Neuronal stem cell (in vitro differentiated cells): ENCODE data around the gene DBI.
A peak's percentile ranks its signal among the peaks of the same experiment; 100 is the strongest.

Source experiments
- DNase-seq: peaks from one replicate; pipeline ENCODE4 v3.0.0-alpha.2; 2013; ENCODE audit warnings: low spot score
- H2AFZ ChIP-seq: one replicate; pipeline ENCODE4 v1.6.1; 2013; ENCODE audit warnings: mild to moderate bottlenecking, low read length, inconsistent platforms
- H2AK5ac ChIP-seq: 2 replicates; pipeline ENCODE4 v1.6.1; 2013; ENCODE audit warnings: low read depth, mild to moderate bottlenecking, inconsistent platforms, low read length, moderate library complexity, mixed read lengths
- H2BK120ac ChIP-seq: 2 replicates; pipeline ENCODE4 v1.6.1; 2013; ENCODE audit warnings: low read depth, mild to moderate bottlenecking, inconsistent platforms, low read length, moderate library complexity, mixed read lengths
- H2BK12ac ChIP-seq: one replicate; pipeline ENCODE4 v1.6.1; 2013; ENCODE audit warnings: low read length, inconsistent platforms
- H2BK15ac ChIP-seq: 2 replicates; pipeline ENCODE4 v1.6.1; 2013; ENCODE audit warnings: mild to moderate bottlenecking, low read length, inconsistent platforms, mixed read lengths
- H2BK5ac ChIP-seq: one replicate; pipeline ENCODE4 v1.6.1; 2013; ENCODE audit warnings: inconsistent platforms, mild to moderate bottlenecking, low read length, moderate library complexity
- H3K14ac ChIP-seq: one replicate; pipeline ENCODE4 v1.6.1; 2013; ENCODE audit warnings: low read length, inconsistent platforms
- H3K18ac ChIP-seq: 2 replicates; pipeline ENCODE4 v1.6.1; 2013; ENCODE audit warnings: low read length, inconsistent platforms
- H3K23ac ChIP-seq: 2 replicates; pipeline ENCODE4 v1.6.1; 2013; ENCODE audit warnings: low read depth, mild to moderate bottlenecking, mixed read lengths, low read length, inconsistent platforms; ENCODE audit not compliant: poor library complexity
- H3K27ac ChIP-seq: replicated peaks from 3 replicates; pipeline ENCODE4 v1.5.1; 2013; ENCODE audit warnings: low read length, inconsistent platforms
- H3K27me3 ChIP-seq, 3 experiments: 2 replicates each; pipeline ENCODE4 v1.6.1; 2013; ENCODE audit warnings: low read length in 3 of 3, mild to moderate bottlenecking in 2 of 3, inconsistent platforms in 1 of 3, low read depth in 1 of 3, mixed read lengths in 1 of 3, moderate library complexity in 1 of 3; ENCODE audit not compliant: control insufficient read depth in 3 of 3, insufficient read depth in 3 of 3
- H3K36me3 ChIP-seq, 2 donors: replicated peaks in 1 of 2; 2 replicates each; pipeline ENCODE4 v1.6.1; 2013; ENCODE audit warnings: low read length in 2 of 2; ENCODE audit not compliant: control insufficient read depth in 2 of 2, insufficient read depth in 2 of 2
- H3K4ac ChIP-seq: 2 replicates; pipeline ENCODE4 v1.6.1; 2013; ENCODE audit warnings: inconsistent platforms, mild to moderate bottlenecking, low read length, moderate library complexity
- H3K4me1 ChIP-seq, 2 donors: 1 replicate in 1 of 2; 2 replicates in 1 of 2; pipeline ENCODE4 v1.6.1; 2013; ENCODE audit warnings: low read length in 2 of 2, low read depth in 1 of 2; ENCODE audit not compliant: control insufficient read depth in 2 of 2, insufficient read depth in 1 of 2
- H3K4me2 ChIP-seq: one replicate; pipeline ENCODE4 v1.6.1; 2013; ENCODE audit warnings: mild to moderate bottlenecking, low read length, inconsistent platforms; ENCODE audit not compliant: insufficient read depth, poor library complexity, severe bottlenecking
- H3K4me3 ChIP-seq, 2 donors: 2 replicates each; pipeline ENCODE4 v1.5.1; 2013; ENCODE audit warnings: low read length in 2 of 2, mild to moderate bottlenecking in 2 of 2, inconsistent platforms in 1 of 2, moderate library complexity in 1 of 2
- H3K79me1 ChIP-seq: one replicate; pipeline ENCODE4 v1.6.1; 2013; ENCODE audit warnings: low read depth, mild to moderate bottlenecking, inconsistent platforms, low read length, moderate library complexity
- H3K9ac ChIP-seq: one replicate; pipeline ENCODE4 v1.6.1; 2013; ENCODE audit warnings: mild to moderate bottlenecking, low read depth, low read length, inconsistent platforms; ENCODE audit not compliant: poor library complexity
- H3K9me3 ChIP-seq, 2 donors: replicated peaks in 1 of 2; 2 replicates each; pipeline versions ENCODE3 to v1.6.1; 2013; ENCODE audit warnings: low read length in 2 of 2, mild to moderate bottlenecking in 2 of 2, inconsistent platforms in 1 of 2, low read depth in 1 of 2, mixed read lengths in 1 of 2, moderate library complexity in 1 of 2; ENCODE audit not compliant: control insufficient read depth in 2 of 2, insufficient read depth in 1 of 2
- H4K8ac ChIP-seq: one replicate; pipeline ENCODE4 v1.6.1; 2013; ENCODE audit warnings: low read depth, mild to moderate bottlenecking, inconsistent platforms, low read length, moderate library complexity
- H4K91ac ChIP-seq: one replicate; pipeline ENCODE4 v1.6.1; 2013; ENCODE audit warnings: low read length, low read depth, mild to moderate bottlenecking, inconsistent platforms; ENCODE audit not compliant: poor library complexity
- WGBS, 2 donors: extraction: QIAGEN DNeasy Blood & Tissue Kit; methylation state at CpG; one replicate each; pipeline ENCODE4 v1.1.7; 2013; ENCODE audit warnings: missing lambda C conversion rate in 2 of 2, mixed read lengths in 1 of 2; ENCODE audit not compliant: insufficient read length in 2 of 2, insufficient replicate concordance in 1 of 2; ENCODE audit errors: extremely low coverage in 2 of 2; 5-methylcytosine and 5-hydroxymethylcytosine counted together

Gene DBI

GRCh38 chr2:119405151-119405550, 38.4 kb downstream of the DBI start:
- Histone ChIP-seq H3K79me1 (no peaks in the 10 kb centered on the region), H2BK12ac (no peak overlapping the region), H3K27ac (no peak overlapping the region), H3K4me2 (no peak overlapping the region), H3K23ac (no peak overlapping the region), H3K9ac (no peak overlapping the region), H3K4ac (no peak overlapping the region), H2BK120ac (no peak overlapping the region), H2BK5ac (no peak overlapping the region), H3K9me3 (peaks cover 0 to 2% of the 10 kb centered on the region in 2 donors), H4K91ac (no peak overlapping the region), H3K36me3 (no peaks in the 10 kb centered on the region), H2BK15ac (no peak overlapping the region), H3K14ac (no peak overlapping the region), H3K4me1 (no peaks in the 10 kb centered on the region), H2AK5ac (peak overlapping the region; percentile 40), H4K8ac (no peak overlapping the region), H3K18ac (no peak overlapping the region), H3K4me3 (no peak overlapping the region), H2AFZ (no peak overlapping the region), H3K27me3 (peaks cover 0 to 5% (median 0%) of the 10 kb centered on the region in 3 experiments)
- no peak for DNase-seq
- no CpG with 5 or more reads among the region's 2 CpGs for WGBS, 2 donors

- Histone ChIP-seq H3K9me3 (no peaks in the 10 kb centered on the region), H3K18ac (no peak overlapping the region), H2BK120ac (no peak overlapping the region), H3K23ac (no peak overlapping the region), H3K27ac (no peak overlapping the region), H2BK5ac (no peak overlapping the region), H4K91ac (no peak overlapping the region), H2AK5ac (no peak overlapping the region), H2BK12ac (no peak overlapping the region), H3K4me1 (no peaks in the 10 kb centered on the region), H3K36me3 (no peaks in the 10 kb centered on the region), H3K9ac (no peak overlapping the region), H2BK15ac (no peak overlapping the region), H3K4ac (no peak overlapping the region), H2AFZ (no peak overlapping the region), H3K27me3 (peaks cover 0 to 5% (median 0%) of the 10 kb centered on the region in 3 experiments), H3K14ac (no peak overlapping the region), H4K8ac (no peak overlapping the region), H3K79me1 (no peaks in the 10 kb centered on the region), H3K4me2 (no peak overlapping the region), H3K4me3 (peak overlapping the region in 1 of 2 donors; percentile 13)
- no CpG with 5 or more reads among the region's 7 CpGs for WGBS, 2 donors
- peak; percentile 61 for DNase-seq
Measured at GRCh38 chr2:119407430-119408220, 40.8 kb downstream of the DBI start.

GRCh38 chr2:119408221-119408619, 41.4 kb downstream of the DBI start:
- Histone ChIP-seq H2BK12ac (no peak overlapping the region), H3K14ac (no peak overlapping the region), H3K9me3 (no peaks in the 10 kb centered on the region), H3K23ac (no peak overlapping the region), H2BK15ac (no peak overlapping the region), H3K18ac (no peak overlapping the region), H3K36me3 (no peaks in the 10 kb centered on the region), H3K27me3 (peaks cover 0 to 5% (median 0%) of the 10 kb centered on the region in 3 experiments), H2AK5ac (no peak overlapping the region), H3K9ac (no peak overlapping the region), H3K4me2 (no peak overlapping the region), H3K4me1 (no peaks in the 10 kb centered on the region), H2BK120ac (no peak overlapping the region), H3K4me3 (no peak overlapping the region), H2BK5ac (no peak overlapping the region), H4K91ac (no peak overlapping the region), H3K27ac (no peak overlapping the region), H4K8ac (no peak overlapping the region), H3K4ac (no peak overlapping the region), H2AFZ (no peak overlapping the region), H3K79me1 (no peaks in the 10 kb centered on the region)
- WGBS, 2 donors = no CpG with 5 or more reads among the region's 5 CpGs
- no peak for DNase-seq

DNA sequence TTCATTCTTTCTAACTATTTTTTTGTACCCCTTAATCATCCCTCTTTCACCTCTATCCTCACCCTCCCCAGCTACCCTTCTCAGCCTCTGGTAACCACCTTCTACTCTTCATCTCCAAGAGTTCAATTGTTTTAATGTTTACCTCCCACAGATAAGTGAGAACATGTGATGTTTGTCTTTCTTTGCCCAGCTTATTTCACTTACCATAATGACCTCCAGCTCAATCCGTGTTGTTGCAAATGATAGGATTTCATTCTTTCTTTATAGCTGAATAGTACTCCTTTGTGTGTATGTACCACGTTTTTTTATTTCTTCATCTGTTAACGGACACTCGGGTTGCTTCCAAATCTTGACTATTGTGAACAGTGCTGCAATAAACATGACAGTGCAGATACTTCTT, 42.7 kb downstream of the DBI start:
- H3K9me3 ChIP-seq = no peaks in the 10 kb centered on the region
- no peak overlapping the region for H2AK5ac ChIP-seq
- H3K4ac ChIP-seq = no peak overlapping the region
- H4K91ac ChIP-seq = no peak overlapping the region
- peaks cover 0 to 5% (median 0%) of the 10 kb centered on the region in 3 experiments for H3K27me3 ChIP-seq
- no peak overlapping the region for H2BK15ac ChIP-seq
- H2BK120ac ChIP-seq = no peak overlapping the region
- H2AFZ ChIP-seq = no peak overlapping the region
- H3K4me1 ChIP-seq = no peaks in the 10 kb centered on the region
- H3K18ac ChIP-seq = no peak overlapping the region
- no peak overlapping the region for H3K4me2 ChIP-seq
- H3K23ac ChIP-seq = no peak overlapping the region
- H2BK5ac ChIP-seq = no peak overlapping the region
- no peak overlapping the region for H2BK12ac ChIP-seq
- H3K9ac ChIP-seq = no peak overlapping the region
- no peak for DNase-seq
- no CpG with 5 or more reads among the region's 4 CpGs for WGBS, 2 donors
- H3K27ac ChIP-seq = no peak overlapping the region
- H3K14ac ChIP-seq = no peak overlapping the region
- H3K4me3 ChIP-seq = no peak overlapping the region
- no peaks in the 10 kb centered on the region for H3K36me3 ChIP-seq
- H3K79me1 ChIP-seq = no peaks in the 10 kb centered on the region
- no peak overlapping the region for H4K8ac ChIP-seq
